ENCODE data around the gene CLEC2A. TPM values are rescaled to one million over a fixed set of nuclear protein-coding genes. Genes with fewer than 3 reads are reported as not detected.

The CLEC2A gene
- total RNA-seq, 1 experiment from 2014 or later, result not detected

GRCh38 chr12:9951026-9951675, 19.0 kb upstream of the CLEC2A start:
- TF ChIP-seq ELF1 (IDR thresholded peaks at IDR 0.05; ENCODE audit: borderline replicate concordance, low read depth), result no peak
- intact Hi-C loops (cut with micrococcal nuclease), result no loop called here
- no peak overlapping the region for H2AFZ ChIP-seq (ENCODE audit: low read depth, low read length, poor library complexity, severe bottlenecking)

GRCh38 chr12:9948606-9949296, 16.6 kb upstream of the CLEC2A start:
- Histone ChIP-seq H3K79me2 (ENCODE audit: insufficient read depth, low read length) (no peaks in the 10 kb centered on the region), H3K4me2 (ENCODE audit: low read length) (no peak overlapping the region), H3K27me3 (ENCODE audit: insufficient read depth, low read length) (peaks cover 56% of the 10 kb centered on the region), H3K9ac (ENCODE audit: low read length) (no peak overlapping the region), H3K9me2 (ENCODE audit: insufficient read depth) (no peaks in the 10 kb centered on the region), H3K4me1 (ENCODE audit: control insufficient read depth in 1 of 2, insufficient read depth in 2 of 2, low read length in 2 of 2) (no peaks in the 10 kb centered on the region), H3K4me3 (replicated peaks in 1 of 2; ENCODE audit: low read depth in 1 of 2, low read length in 2 of 2) (no peak overlapping the region), H3K9me3 (ENCODE audit: control insufficient read depth in 1 of 2, insufficient read depth in 1 of 2, low read depth in 1 of 2, low read length in 2 of 2) (no peaks in the 10 kb centered on the region), H4K20me1 (ENCODE audit: insufficient read depth) (no peaks in the 10 kb centered on the region), H3K36me3 (ENCODE audit: control insufficient read depth in 1 of 2, insufficient read depth in 2 of 2, low read length in 2 of 2) (no peaks in the 10 kb centered on the region), H3K27ac (ENCODE audit: low read depth, low read length) (no peak overlapping the region), H2AFZ (ENCODE audit: low read depth, low read length, poor library complexity, severe bottlenecking) (no peak overlapping the region)
- intact Hi-C loops (cut with micrococcal nuclease), result no loop called here
- ChIA-PET POLR2A (no interaction called here), RAD21 (ENCODE audit: low non-redundant PET in 1 of 2, low total read pairs in 2 of 2, uncharacterized antibody in 2 of 2, unreplicated experiment in 2 of 2) (no interaction called here), CTCF (no interaction called here)
- ATAC-seq (no peak), DNase-seq (ENCODE audit: low read depth, low spot score) (no peak)
- BruUV-seq (replicated peaks), result no TSS peak
- TF ChIP-seq CBX3 (IDR thresholded peaks at IDR 0.05; ENCODE audit: low read depth) (no peak), EZH2 (IDR thresholded peaks at IDR 0.05) (no peak), ELF1 (IDR thresholded peaks at IDR 0.05; ENCODE audit: borderline replicate concordance, low read depth) (no peak), EGR1 (IDR thresholded peaks at IDR 0.05; ENCODE audit: low read depth) (no peak), SRF (IDR thresholded peaks at IDR 0.05; ENCODE audit: low read depth) (no peak), SIN3A (IDR thresholded peaks at IDR 0.05; ENCODE audit: low read depth) (no peak), RAD21 (IDR thresholded peaks at IDR 0.05; ENCODE audit: low read depth) (no peak), EZH2phosphoT487 (IDR thresholded peaks at IDR 0.05; ENCODE audit: borderline replicate concordance) (no peak), FOSL1 (IDR thresholded peaks at IDR 0.05; ENCODE audit: low read depth) (no peak), POLR2AphosphoS5 (IDR thresholded peaks at IDR 0.05; ENCODE audit: low read depth, low read length) (no peak)
- TF ChIP-seq, protein P1, sequence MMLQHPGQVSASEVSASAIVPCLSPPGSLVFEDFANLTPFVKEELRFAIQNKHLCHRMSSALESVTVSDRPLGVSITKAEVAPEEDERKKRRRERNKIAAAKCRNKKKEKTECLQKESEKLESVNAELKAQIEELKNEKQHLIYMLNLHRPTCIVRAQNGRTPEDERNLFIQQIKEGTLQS (IDR thresholded peaks at IDR 0.05), result no peak
- TF ChIP-seq, protein P2, sequence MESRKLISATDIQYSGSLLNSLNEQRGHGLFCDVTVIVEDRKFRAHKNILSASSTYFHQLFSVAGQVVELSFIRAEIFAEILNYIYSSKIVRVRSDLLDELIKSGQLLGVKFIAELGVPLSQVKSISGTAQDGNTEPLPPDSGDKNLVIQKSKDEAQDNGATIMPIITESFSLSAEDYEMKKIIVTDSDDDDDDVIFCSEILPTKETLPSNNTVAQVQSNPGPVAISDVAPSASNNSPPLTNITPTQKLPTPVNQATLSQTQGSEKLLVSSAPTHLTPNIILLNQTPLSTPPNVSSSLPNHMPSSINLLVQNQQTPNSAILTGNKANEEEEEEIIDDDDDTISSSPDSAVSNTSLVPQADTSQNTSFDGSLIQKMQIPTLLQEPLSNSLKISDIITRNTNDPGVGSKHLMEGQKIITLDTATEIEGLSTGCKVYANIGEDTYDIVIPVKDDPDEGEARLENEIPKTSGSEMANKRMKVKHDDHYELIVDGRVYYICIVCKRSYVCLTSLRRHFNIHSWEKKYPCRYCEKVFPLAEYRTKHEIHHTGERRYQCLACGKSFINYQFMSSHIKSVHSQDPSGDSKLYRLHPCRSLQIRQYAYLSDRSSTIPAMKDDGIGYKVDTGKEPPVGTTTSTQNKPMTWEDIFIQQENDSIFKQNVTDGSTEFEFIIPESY (IDR thresholded peaks at IDR 0.05; ENCODE audit: extremely low read depth, insufficient replicate concordance, low read length), result no peak
- TF ChIP-seq, protein P3, sequence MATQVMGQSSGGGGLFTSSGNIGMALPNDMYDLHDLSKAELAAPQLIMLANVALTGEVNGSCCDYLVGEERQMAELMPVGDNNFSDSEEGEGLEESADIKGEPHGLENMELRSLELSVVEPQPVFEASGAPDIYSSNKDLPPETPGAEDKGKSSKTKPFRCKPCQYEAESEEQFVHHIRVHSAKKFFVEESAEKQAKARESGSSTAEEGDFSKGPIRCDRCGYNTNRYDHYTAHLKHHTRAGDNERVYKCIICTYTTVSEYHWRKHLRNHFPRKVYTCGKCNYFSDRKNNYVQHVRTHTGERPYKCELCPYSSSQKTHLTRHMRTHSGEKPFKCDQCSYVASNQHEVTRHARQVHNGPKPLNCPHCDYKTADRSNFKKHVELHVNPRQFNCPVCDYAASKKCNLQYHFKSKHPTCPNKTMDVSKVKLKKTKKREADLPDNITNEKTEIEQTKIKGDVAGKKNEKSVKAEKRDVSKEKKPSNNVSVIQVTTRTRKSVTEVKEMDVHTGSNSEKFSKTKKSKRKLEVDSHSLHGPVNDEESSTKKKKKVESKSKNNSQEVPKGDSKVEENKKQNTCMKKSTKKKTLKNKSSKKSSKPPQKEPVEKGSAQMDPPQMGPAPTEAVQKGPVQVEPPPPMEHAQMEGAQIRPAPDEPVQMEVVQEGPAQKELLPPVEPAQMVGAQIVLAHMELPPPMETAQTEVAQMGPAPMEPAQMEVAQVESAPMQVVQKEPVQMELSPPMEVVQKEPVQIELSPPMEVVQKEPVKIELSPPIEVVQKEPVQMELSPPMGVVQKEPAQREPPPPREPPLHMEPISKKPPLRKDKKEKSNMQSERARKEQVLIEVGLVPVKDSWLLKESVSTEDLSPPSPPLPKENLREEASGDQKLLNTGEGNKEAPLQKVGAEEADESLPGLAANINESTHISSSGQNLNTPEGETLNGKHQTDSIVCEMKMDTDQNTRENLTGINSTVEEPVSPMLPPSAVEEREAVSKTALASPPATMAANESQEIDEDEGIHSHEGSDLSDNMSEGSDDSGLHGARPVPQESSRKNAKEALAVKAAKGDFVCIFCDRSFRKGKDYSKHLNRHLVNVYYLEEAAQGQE (IDR thresholded peaks at IDR 0.05; ENCODE audit: low read depth), result no peak

More at GRCh38 chr12:9951026-9951675, 19.0 kb upstream of the CLEC2A start:
- Histone ChIP-seq H3K27me3 (ENCODE audit: insufficient read depth, low read length) (peaks cover 53% of the 10 kb centered on the region), H3K9me2 (ENCODE audit: insufficient read depth) (no peaks in the 10 kb centered on the region), H3K36me3 (ENCODE audit: control insufficient read depth in 1 of 2, insufficient read depth in 2 of 2, low read length in 2 of 2) (no peaks in the 10 kb centered on the region), H3K4me3 (replicated peaks in 1 of 2; ENCODE audit: low read depth in 1 of 2, low read length in 2 of 2) (no peak overlapping the region), H3K27ac (ENCODE audit: low read depth, low read length) (no peak overlapping the region), H4K20me1 (ENCODE audit: insufficient read depth) (no peaks in the 10 kb centered on the region), H3K4me1 (ENCODE audit: control insufficient read depth in 1 of 2, insufficient read depth in 2 of 2, low read length in 2 of 2) (no peaks in the 10 kb centered on the region), H3K9ac (ENCODE audit: low read length) (no peak overlapping the region), H3K4me2 (ENCODE audit: low read length) (no peak overlapping the region), H3K79me2 (ENCODE audit: insufficient read depth, low read length) (no peaks in the 10 kb centered on the region), H3K9me3 (ENCODE audit: control insufficient read depth in 1 of 2, insufficient read depth in 1 of 2, low read depth in 1 of 2, low read length in 2 of 2) (no peaks in the 10 kb centered on the region)
- ChIA-PET POLR2A (no interaction called here), CTCF (interaction anchor here (1.2 kb wide), 1 partner anchor 11 kb away, joined by 6 read pairs; no protein-coding TSS in a partner anchor), RAD21 (ENCODE audit: low non-redundant PET in 1 of 2, low total read pairs in 2 of 2, uncharacterized antibody in 2 of 2, unreplicated experiment in 2 of 2) (no interaction called here)
- ATAC-seq (no peak), DNase-seq (ENCODE audit: low read depth, low spot score) (no peak)
- BruUV-seq (replicated peaks), result no TSS peak
